Activated naive CD4-positive, alpha-beta T cell treated with Interleukin-2 at 50 U/mL for 16 hours (primary cell): ENCODE data around the gene WDR46.
A peak's percentile ranks its signal among the peaks of the same experiment; 100 is the strongest.

Source experiments
- DNase-seq: peaks from one replicate; pipeline ENCODE4 v3.0.0-alpha.2; 2020

Gene WDR46

GRCh38 chr6:33313105-33313708 lies 24.2 kb upstream of the WDR46 start:
- peak; percentile 54 for DNase-seq

- peak; percentile 85 for DNase-seq
Measured at GRCh38 chr6:33312361-33313104, 23.5 kb upstream of the WDR46 start.

- DNase-seq: no peak
Measured at GRCh38 chr6:33306356-33306755, 17.3 kb upstream of the WDR46 start.

- no peak for DNase-seq
Measured at GRCh38 chr6:33305052-33305451, 16.0 kb upstream of the WDR46 start.

GRCh38 chr6:33304216-33304615 lies 15.2 kb upstream of the WDR46 start:
- DNase-seq: no peak

- no peak for DNase-seq
Measured at GRCh38 chr6:33301877-33302276, 12.8 kb upstream of the WDR46 start.

- DNase-seq: peak; percentile 94
Measured at GRCh38 chr6:33299237-33299944, 10.4 kb upstream of the WDR46 start.

- DNase-seq: peak; percentile 60
Measured at GRCh38 chr6:33298773-33299236, 9.8 kb upstream of the WDR46 start, which contains the start of gene RGL2. TSS of gene RGL2 (minus strand) at chr6:33298942. CDS start at chr6:33298610, 332 bp downstream.

GRCh38 chr6:33297956-33298772 lies 9.1 kb upstream of the WDR46 start:
- peak; percentile 60 for DNase-seq

- no peak for DNase-seq
Measured at GRCh38 chr6:33297406-33297955, 8.4 kb upstream of the WDR46 start.

- no peak for DNase-seq
Measured at GRCh38 chr6:33296797-33297405, 7.9 kb upstream of the WDR46 start.

- no peak for DNase-seq
Measured at GRCh38 chr6:33295621-33296369, 6.8 kb upstream of the WDR46 start.

GRCh38 chr6:33294086-33294823 lies 5.2 kb upstream of the WDR46 start:
- no peak for DNase-seq

GRCh38 chr6:33292996-33293682 lies 4.1 kb upstream of the WDR46 start:
- DNase-seq: no peak

GRCh38 chr6:33290459-33290858 lies 1.4 kb upstream of the WDR46 start:
- no peak for DNase-seq

GRCh38 chr6:33289784-33290315 lies 811 bp upstream of the WDR46 start:
- no peak for DNase-seq

- no peak for DNase-seq
Measured at GRCh38 chr6:33288141-33288920, 708 bp downstream of the WDR46 start.

GRCh38 chr6:33286946-33287914 lies 1.8 kb downstream of the WDR46 start:
- DNase-seq: no peak
